HG03025 (cell line): Measurements from ENCODE around the gene CST9L.

Experiments used
- ATAC-seq: cut with Tn5 transposase; IDR thresholded peaks from one replicate; pipeline ENCODE4 v1.9.1; 2021; ENCODE audit warnings: mild to moderate bottlenecking, moderate library complexity; ENCODE audit not compliant: unreplicated experiment, low FRiP score

CST9L gene

GRCh38 chr20:23548408-23548807 lies 19.9 kb downstream of the CST9L start:
- ATAC-seq = no peak

GRCh38 chr20:23547613-23548012 lies 20.7 kb downstream of the CST9L start:
- no peak for ATAC-seq

GRCh38 chr20:23546435-23547144 lies 21.7 kb downstream of the CST9L start:
- ATAC-seq = no peak

- no peak for ATAC-seq
Observed at GRCh38 chr20:23544133-23544532, 24.2 kb downstream of the CST9L start.

GRCh38 chr20:23542801-23543200 lies 25.5 kb downstream of the CST9L start:
- ATAC-seq = no peak

GRCh38 chr20:23541776-23542175 lies 26.5 kb downstream of the CST9L start:
- no peak for ATAC-seq

GRCh38 chr20:23541330-23541729 lies 27.0 kb downstream of the CST9L start:
- no peak for ATAC-seq

GRCh38 chr20:23540624-23541023 lies 27.7 kb downstream of the CST9L start:
- no peak for ATAC-seq

- no peak for ATAC-seq
Observed at GRCh38 chr20:23537030-23537429, 31.3 kb downstream of the CST9L start.

GRCh38 chr20:23536328-23536974 lies 31.8 kb downstream of the CST9L start:
- no peak for ATAC-seq

GRCh38 chr20:23534801-23535593 lies 33.3 kb downstream of the CST9L start:
- ATAC-seq = no peak

- ATAC-seq = no peak
Observed at GRCh38 chr20:23533161-23533560, 35.1 kb downstream of the CST9L start.

- no peak for ATAC-seq
Observed at GRCh38 chr20:23532533-23532932, 35.8 kb downstream of the CST9L start.

GRCh38 chr20:23530937-23531567 lies 37.2 kb downstream of the CST9L start:
- ATAC-seq = no peak

- ATAC-seq = no peak
Observed at GRCh38 chr20:23528867-23529431, 39.3 kb downstream of the CST9L start.

- no peak for ATAC-seq
Observed at GRCh38 chr20:23526850-23527249, 41.4 kb downstream of the CST9L start.

GRCh38 chr20:23524146-23524545 lies 44.1 kb downstream of the CST9L start:
- no peak for ATAC-seq

GRCh38 chr20:23520185-23520584 lies 48.1 kb downstream of the CST9L start:
- ATAC-seq = no peak

- ATAC-seq = no peak
Observed at GRCh38 chr20:23519556-23519955, 48.7 kb downstream of the CST9L start.

- no peak for ATAC-seq
Observed at GRCh38 chr20:23517719-23518118, 50.6 kb downstream of the CST9L start.
